HCT116 (cell line): ENCODE measurements around the gene IL3.

Experiments used
- CTCF ChIP-seq, 3 experiments: fragments of 200-600 bp in 1 of 3; sonication (generic) in 1 of 3; IDR thresholded peaks in 2 of 3; conservative IDR thresholded peaks in 1 of 3; 2 replicates each; pipeline ENCODE4 v1.5.1; 2012 to 2017; ENCODE audit warnings: low read depth in 2 of 3, low read length in 2 of 3, antibody characterized with exemption in 1 of 3, borderline replicate concordance in 1 of 3, control low read depth in 1 of 3, mild to moderate bottlenecking in 1 of 3, mixed read lengths in 1 of 3, mixed run types in 1 of 3, moderate library complexity in 1 of 3; ENCODE audit not compliant: insufficient read depth in 1 of 3
- POLR2A ChIP-seq: IDR thresholded peaks from 2 replicates; pipeline ENCODE4 v1.7.0; 2011; ENCODE audit warnings: borderline replicate concordance; ENCODE audit not compliant: insufficient read depth, insufficient read length; ENCODE audit errors: extremely low read depth
- RAD21 ChIP-seq: IDR thresholded peaks from 2 replicates; pipeline ENCODE4 v1.6.1; 2012; ENCODE audit warnings: low read depth, mild to moderate bottlenecking
- SIN3A ChIP-seq: IDR thresholded peaks from 2 replicates; pipeline ENCODE4 v1.6.1; 2012; ENCODE audit warnings: low read depth

DNA sequence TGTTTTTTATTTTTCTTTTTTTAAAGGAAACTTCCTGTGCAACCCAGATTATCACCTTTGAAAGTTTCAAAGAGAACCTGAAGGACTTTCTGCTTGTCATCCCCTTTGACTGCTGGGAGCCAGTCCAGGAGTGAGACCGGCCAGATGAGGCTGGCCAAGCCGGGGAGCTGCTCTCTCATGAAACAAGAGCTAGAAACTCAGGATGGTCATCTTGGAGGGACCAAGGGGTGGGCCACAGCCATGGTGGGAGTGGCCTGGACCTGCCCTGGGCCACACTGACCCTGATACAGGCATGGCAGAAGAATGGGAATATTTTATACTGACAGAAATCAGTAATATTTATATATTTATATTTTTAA, 15.2 kb downstream of the IL3 start:
- TF ChIP-seq RAD21 (no peak), POLR2A (no peak), CTCF (IDR thresholded peaks at IDR 0.05 in 2 of 3, conservative IDR thresholded peaks at IDR 0.05 in 1 of 3; ENCODE audit: borderline replicate concordance in 1 of 3, insufficient read depth in 1 of 3, low read depth in 2 of 3, low read length in 2 of 3) (no peak), SIN3A (no peak)
